ENCODE data around the gene USP4.
"Not testable (repeated sequence)": the region's sequence is repeated elsewhere in the genome, so short reads cannot be mapped to it uniquely, and the experiment has no call there.

USP4 gene

GRCh38 chr3:49248840-49249227 is 91.0 kb downstream of the USP4 start:
- Histone ChIP-seq H3K36me3 (ENCODE audit: control insufficient read depth in 2 of 2, insufficient read depth in 2 of 2, low read length in 2 of 2) (no peaks in the 10 kb centered on the region), H3K9me3 (ENCODE audit: control insufficient read depth in 2 of 2, low read length in 2 of 2) (no peaks in the 10 kb centered on the region), H3K4me1 (ENCODE audit: control insufficient read depth, insufficient read depth, low read length) (peaks cover 3% of the 10 kb centered on the region), H3K4me3 (ENCODE audit: low read length in 2 of 2) (no peak overlapping the region), H3K27me3 (ENCODE audit: control insufficient read depth in 1 of 2, insufficient read depth in 2 of 2, low read length in 2 of 2) (no peaks in the 10 kb centered on the region), H3K27ac (ENCODE audit: low read length) (peak overlapping the region; percentile 11), H3K9ac (ENCODE audit: low read length in 2 of 2) (no peak overlapping the region)

GRCh38 chr3:49244581-49245205 is 95.2 kb downstream of the USP4 start:
- no peak overlapping the region for H3K9ac ChIP-seq (ENCODE audit: low read length in 2 of 2)
- H3K9me3 ChIP-seq (ENCODE audit: control insufficient read depth in 2 of 2, low read length in 2 of 2) = no peaks in the 10 kb centered on the region
- H3K36me3 ChIP-seq (ENCODE audit: control insufficient read depth in 2 of 2, insufficient read depth in 2 of 2, low read length in 2 of 2) = no peaks in the 10 kb centered on the region
- H3K27me3 ChIP-seq (ENCODE audit: control insufficient read depth in 1 of 2, insufficient read depth in 2 of 2, low read length in 2 of 2) = no peaks in the 10 kb centered on the region
- peaks cover 3% of the 10 kb centered on the region for H3K4me1 ChIP-seq (ENCODE audit: control insufficient read depth, insufficient read depth, low read length)
- no peak overlapping the region for H3K4me3 ChIP-seq (ENCODE audit: low read length in 2 of 2)
- no peak overlapping the region for H3K27ac ChIP-seq (ENCODE audit: low read length)

GRCh38 chr3:49240091-49240490 is 99.8 kb downstream of the USP4 start:
- not testable (repeated sequence) for H3K9ac ChIP-seq (ENCODE audit: low read length in 2 of 2); H3K4me3 ChIP-seq (ENCODE audit: low read length in 2 of 2); H3K9me3 ChIP-seq (ENCODE audit: control insufficient read depth in 2 of 2, low read length in 2 of 2); H3K36me3 ChIP-seq (ENCODE audit: control insufficient read depth in 2 of 2, insufficient read depth in 2 of 2, low read length in 2 of 2); H3K27ac ChIP-seq (ENCODE audit: low read length); H3K4me1 ChIP-seq (ENCODE audit: control insufficient read depth, insufficient read depth, low read length); H3K27me3 ChIP-seq (ENCODE audit: control insufficient read depth in 1 of 2, insufficient read depth in 2 of 2, low read length in 2 of 2)

GRCh38 chr3:49238274-49239127 is 101.4 kb downstream of the USP4 start:
- peak overlapping the region in 1 of 2 donors; percentile 9 for H3K4me3 ChIP-seq (ENCODE audit: low read length in 2 of 2)

GRCh38 chr3:49237344-49237743 is 102.5 kb downstream of the USP4 start:
- Histone ChIP-seq H3K9me3 (ENCODE audit: control insufficient read depth in 2 of 2, low read length in 2 of 2) (peaks cover 5 to 7% of the 10 kb centered on the region in 2 donors), H3K9ac (ENCODE audit: low read length in 2 of 2) (no peak overlapping the region), H3K4me3 (ENCODE audit: low read length in 2 of 2) (no peak overlapping the region), H3K27me3 (ENCODE audit: control insufficient read depth in 1 of 2, insufficient read depth in 2 of 2, low read length in 2 of 2) (no peaks in the 10 kb centered on the region), H3K27ac (ENCODE audit: low read length) (no peak overlapping the region), H3K36me3 (ENCODE audit: control insufficient read depth in 2 of 2, insufficient read depth in 2 of 2, low read length in 2 of 2) (no peaks in the 10 kb centered on the region), H3K4me1 (ENCODE audit: control insufficient read depth, insufficient read depth, low read length) (peaks cover 2% of the 10 kb centered on the region)

More at GRCh38 chr3:49238274-49239127, 101.4 kb downstream of the USP4 start:
- Histone ChIP-seq H3K9me3 (ENCODE audit: control insufficient read depth in 2 of 2, low read length in 2 of 2) (peaks cover 3 to 7% of the 10 kb centered on the region in 2 donors), H3K4me1 (ENCODE audit: control insufficient read depth, insufficient read depth, low read length) (peaks cover 2% of the 10 kb centered on the region), H3K9ac (ENCODE audit: low read length in 2 of 2) (no peak overlapping the region), H3K27ac (ENCODE audit: low read length) (peak overlapping the region; percentile 24), H3K27me3 (ENCODE audit: control insufficient read depth in 1 of 2, insufficient read depth in 2 of 2, low read length in 2 of 2) (no peaks in the 10 kb centered on the region), H3K36me3 (ENCODE audit: control insufficient read depth in 2 of 2, insufficient read depth in 2 of 2, low read length in 2 of 2) (no peaks in the 10 kb centered on the region)

GRCh38 chr3:49236226-49236625 is 103.6 kb downstream of the USP4 start:
- Histone ChIP-seq H3K4me3 (ENCODE audit: low read length in 2 of 2) (no peak overlapping the region), H3K9me3 (ENCODE audit: control insufficient read depth in 2 of 2, low read length in 2 of 2) (peaks cover 5 to 7% of the 10 kb centered on the region in 2 donors)

GRCh38 chr3:49228817-49229216 is 111.0 kb downstream of the USP4 start:
- H3K36me3 ChIP-seq (ENCODE audit: control insufficient read depth in 2 of 2, insufficient read depth in 2 of 2, low read length in 2 of 2); H3K9ac ChIP-seq (ENCODE audit: low read length in 2 of 2); H3K27me3 ChIP-seq (ENCODE audit: control insufficient read depth in 1 of 2, insufficient read depth in 2 of 2, low read length in 2 of 2); H3K27ac ChIP-seq (ENCODE audit: low read length); H3K4me3 ChIP-seq (ENCODE audit: low read length in 2 of 2); H3K4me1 ChIP-seq (ENCODE audit: control insufficient read depth, insufficient read depth, low read length): not testable (repeated sequence)
- H3K9me3 ChIP-seq (ENCODE audit: control insufficient read depth in 2 of 2, low read length in 2 of 2) = peaks cover 11 to 15% of the 10 kb centered on the region in 2 donors

More at GRCh38 chr3:49236226-49236625, 103.6 kb downstream of the USP4 start:
- H3K27ac ChIP-seq (ENCODE audit: low read length) = no peak overlapping the region
- H3K4me1 ChIP-seq (ENCODE audit: control insufficient read depth, insufficient read depth, low read length) = peaks cover 2% of the 10 kb centered on the region
- no peak overlapping the region for H3K9ac ChIP-seq (ENCODE audit: low read length in 2 of 2)
- H3K27me3 ChIP-seq (ENCODE audit: control insufficient read depth in 1 of 2, insufficient read depth in 2 of 2, low read length in 2 of 2) = no peaks in the 10 kb centered on the region
- no peaks in the 10 kb centered on the region for H3K36me3 ChIP-seq (ENCODE audit: control insufficient read depth in 2 of 2, insufficient read depth in 2 of 2, low read length in 2 of 2)
